Measurements from ENCODE around the gene KNL1.
A peak's percentile ranks its signal among the peaks of the same experiment; 100 is the strongest.

Gene KNL1, protein sequence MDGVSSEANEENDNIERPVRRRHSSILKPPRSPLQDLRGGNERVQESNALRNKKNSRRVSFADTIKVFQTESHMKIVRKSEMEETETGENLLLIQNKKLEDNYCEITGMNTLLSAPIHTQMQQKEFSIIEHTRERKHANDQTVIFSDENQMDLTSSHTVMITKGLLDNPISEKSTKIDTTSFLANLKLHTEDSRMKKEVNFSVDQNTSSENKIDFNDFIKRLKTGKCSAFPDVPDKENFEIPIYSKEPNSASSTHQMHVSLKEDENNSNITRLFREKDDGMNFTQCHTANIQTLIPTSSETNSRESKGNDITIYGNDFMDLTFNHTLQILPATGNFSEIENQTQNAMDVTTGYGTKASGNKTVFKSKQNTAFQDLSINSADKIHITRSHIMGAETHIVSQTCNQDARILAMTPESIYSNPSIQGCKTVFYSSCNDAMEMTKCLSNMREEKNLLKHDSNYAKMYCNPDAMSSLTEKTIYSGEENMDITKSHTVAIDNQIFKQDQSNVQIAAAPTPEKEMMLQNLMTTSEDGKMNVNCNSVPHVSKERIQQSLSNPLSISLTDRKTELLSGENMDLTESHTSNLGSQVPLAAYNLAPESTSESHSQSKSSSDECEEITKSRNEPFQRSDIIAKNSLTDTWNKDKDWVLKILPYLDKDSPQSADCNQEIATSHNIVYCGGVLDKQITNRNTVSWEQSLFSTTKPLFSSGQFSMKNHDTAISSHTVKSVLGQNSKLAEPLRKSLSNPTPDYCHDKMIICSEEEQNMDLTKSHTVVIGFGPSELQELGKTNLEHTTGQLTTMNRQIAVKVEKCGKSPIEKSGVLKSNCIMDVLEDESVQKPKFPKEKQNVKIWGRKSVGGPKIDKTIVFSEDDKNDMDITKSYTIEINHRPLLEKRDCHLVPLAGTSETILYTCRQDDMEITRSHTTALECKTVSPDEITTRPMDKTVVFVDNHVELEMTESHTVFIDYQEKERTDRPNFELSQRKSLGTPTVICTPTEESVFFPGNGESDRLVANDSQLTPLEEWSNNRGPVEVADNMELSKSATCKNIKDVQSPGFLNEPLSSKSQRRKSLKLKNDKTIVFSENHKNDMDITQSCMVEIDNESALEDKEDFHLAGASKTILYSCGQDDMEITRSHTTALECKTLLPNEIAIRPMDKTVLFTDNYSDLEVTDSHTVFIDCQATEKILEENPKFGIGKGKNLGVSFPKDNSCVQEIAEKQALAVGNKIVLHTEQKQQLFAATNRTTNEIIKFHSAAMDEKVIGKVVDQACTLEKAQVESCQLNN (N-terminal part only)

DNA sequence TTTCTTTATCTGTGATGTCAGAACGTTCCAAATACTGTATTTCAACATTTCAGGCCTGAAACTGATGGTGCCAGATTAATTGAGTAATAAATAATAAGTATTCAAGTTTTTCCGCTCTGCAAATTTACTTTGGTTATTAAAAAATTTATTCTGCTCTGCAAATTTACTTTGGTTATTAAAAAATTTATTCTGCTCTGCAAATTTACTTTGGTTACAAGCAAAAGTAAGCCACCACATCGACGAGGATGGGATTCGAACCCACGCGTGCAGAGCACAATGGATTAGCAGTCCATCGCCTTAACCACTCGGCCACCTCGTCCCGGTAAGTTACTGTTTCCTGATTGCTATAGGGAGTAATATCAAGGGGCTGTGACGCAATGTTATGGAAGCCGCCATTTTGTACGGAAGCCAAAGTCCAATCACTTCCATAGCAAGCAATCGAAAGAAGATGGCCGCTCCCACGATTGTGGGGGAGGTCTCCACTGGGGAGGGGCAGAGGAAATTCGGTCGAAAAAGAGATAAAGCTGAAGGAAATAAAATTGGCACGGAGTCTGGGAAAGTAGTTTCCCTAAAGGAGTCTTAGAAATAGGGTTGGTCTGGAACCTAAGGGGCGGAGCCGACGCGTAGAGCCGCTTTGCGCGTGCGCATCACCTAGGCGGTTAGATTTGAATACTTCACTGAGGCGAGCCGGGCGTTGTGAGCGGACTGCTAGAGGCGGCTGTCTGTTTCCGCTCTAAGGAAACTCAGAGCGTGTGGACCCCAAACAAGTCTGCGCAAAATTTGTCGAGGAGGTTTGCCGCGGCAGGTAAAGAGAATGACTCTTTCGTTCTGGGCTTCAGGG lies at the start of gene KNL1:
Gene KNL1, plus strand, starts transcription at position 662 of the 841 bp plus-strand sequence. CDS start 8,683 bp downstream, outside the sequence.
- Histone ChIP-seq H3K4me3 (ENCODE audit: low read length) (peak within 1 kb of the TSS; percentile 95), H3K27ac (ENCODE audit: low read depth, low read length) (peak within 1 kb of the TSS; percentile 94), H3K36me3 (ENCODE audit: control insufficient read depth, insufficient read depth, low read length) (no peaks in the 10 kb centered on the region), H3K4me1 (ENCODE audit: control insufficient read depth, insufficient read depth, low read length) (peaks cover 4% of the 10 kb centered on the region), H3K27me3 (ENCODE audit: control insufficient read depth, insufficient read depth, low read length) (no peaks in the 10 kb centered on the region), H3K9ac (ENCODE audit: low read length) (peak within 1 kb of the TSS; percentile 78)

DNA sequence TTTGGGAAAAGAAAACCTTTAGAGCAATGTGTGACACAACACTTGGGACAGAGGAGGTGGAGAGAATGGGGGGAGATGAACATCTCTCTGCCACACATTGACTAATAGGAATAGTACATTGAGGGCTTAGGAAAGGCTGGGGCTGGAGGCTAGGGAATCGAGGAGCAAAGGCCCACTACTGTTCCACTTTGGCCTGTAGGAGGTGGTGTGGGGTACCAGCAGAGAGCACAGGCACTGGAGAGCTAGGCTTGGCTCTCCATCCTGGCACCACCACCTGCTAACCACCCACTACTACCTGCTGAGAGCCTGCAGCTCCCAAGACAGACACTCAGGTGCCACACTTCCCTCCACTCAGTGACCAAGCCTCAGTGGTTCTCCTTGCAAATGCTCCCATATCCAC lies 48.6 kb upstream of the KNL1 start:
- Histone ChIP-seq H3K9ac (ENCODE audit: low read length) (no peak overlapping the region), H3K4me1 (ENCODE audit: control insufficient read depth, insufficient read depth, low read length) (no peaks in the 10 kb centered on the region), H3K27ac (ENCODE audit: low read depth, low read length) (no peak overlapping the region), H3K36me3 (ENCODE audit: control insufficient read depth, insufficient read depth, low read length) (no peaks in the 10 kb centered on the region), H3K27me3 (ENCODE audit: control insufficient read depth, insufficient read depth, low read length) (no peaks in the 10 kb centered on the region), H3K4me3 (ENCODE audit: low read length) (no peak overlapping the region)

DNA sequence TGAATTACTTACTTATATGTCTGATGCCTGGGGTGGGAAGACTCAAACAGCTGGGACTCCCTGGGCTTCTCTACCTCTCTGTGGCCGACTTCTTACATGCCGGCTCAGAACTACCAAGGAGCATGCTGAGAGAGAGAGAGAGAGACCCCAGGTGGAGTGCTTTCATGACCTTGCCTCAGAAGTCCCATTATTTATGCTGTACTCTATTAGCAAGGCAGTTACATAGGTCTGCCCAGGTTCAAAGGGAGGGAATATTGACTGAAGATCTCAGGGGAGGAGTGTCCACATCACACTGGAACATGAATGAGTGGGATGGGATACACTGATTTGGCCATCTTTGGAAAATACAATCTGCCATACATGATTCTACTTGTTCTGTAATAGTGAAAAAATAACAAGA lies 45.4 kb upstream of the KNL1 start:
- Histone ChIP-seq H3K9ac (ENCODE audit: low read length) (no peak overlapping the region), H3K4me3 (ENCODE audit: low read length) (no peak overlapping the region), H3K27me3 (ENCODE audit: control insufficient read depth, insufficient read depth, low read length) (no peaks in the 10 kb centered on the region), H3K27ac (ENCODE audit: low read depth, low read length) (no peak overlapping the region), H3K4me1 (ENCODE audit: control insufficient read depth, insufficient read depth, low read length) (no peaks in the 10 kb centered on the region), H3K36me3 (ENCODE audit: control insufficient read depth, insufficient read depth, low read length) (no peaks in the 10 kb centered on the region)

DNA sequence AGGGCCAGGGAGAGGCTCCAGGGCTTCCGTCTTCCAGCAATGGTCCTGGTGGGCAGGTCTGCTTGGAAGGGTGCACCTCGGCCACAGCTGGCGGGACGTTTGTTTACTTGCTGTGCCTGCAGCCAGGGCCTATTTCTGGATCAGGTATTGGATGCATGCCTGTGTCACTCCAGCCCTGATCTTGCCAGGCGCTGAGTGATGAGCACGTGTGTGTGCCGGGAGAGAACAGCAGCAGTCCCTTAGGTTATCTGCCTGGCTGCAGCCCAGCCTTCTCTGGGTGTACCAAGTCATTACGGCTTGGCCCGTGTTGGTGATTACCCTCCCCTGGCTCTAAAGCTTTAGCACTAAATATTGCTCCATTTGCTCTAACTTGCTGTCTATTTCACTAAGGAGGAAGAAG lies 44.2 kb upstream of the KNL1 start:
- Histone ChIP-seq H3K4me1 (ENCODE audit: control insufficient read depth, insufficient read depth, low read length) (no peaks in the 10 kb centered on the region), H3K36me3 (ENCODE audit: control insufficient read depth, insufficient read depth, low read length) (no peaks in the 10 kb centered on the region), H3K27ac (ENCODE audit: low read depth, low read length) (no peak overlapping the region), H3K4me3 (ENCODE audit: low read length) (no peak overlapping the region), H3K27me3 (ENCODE audit: control insufficient read depth, insufficient read depth, low read length) (no peaks in the 10 kb centered on the region), H3K9ac (ENCODE audit: low read length) (no peak overlapping the region)

DNA sequence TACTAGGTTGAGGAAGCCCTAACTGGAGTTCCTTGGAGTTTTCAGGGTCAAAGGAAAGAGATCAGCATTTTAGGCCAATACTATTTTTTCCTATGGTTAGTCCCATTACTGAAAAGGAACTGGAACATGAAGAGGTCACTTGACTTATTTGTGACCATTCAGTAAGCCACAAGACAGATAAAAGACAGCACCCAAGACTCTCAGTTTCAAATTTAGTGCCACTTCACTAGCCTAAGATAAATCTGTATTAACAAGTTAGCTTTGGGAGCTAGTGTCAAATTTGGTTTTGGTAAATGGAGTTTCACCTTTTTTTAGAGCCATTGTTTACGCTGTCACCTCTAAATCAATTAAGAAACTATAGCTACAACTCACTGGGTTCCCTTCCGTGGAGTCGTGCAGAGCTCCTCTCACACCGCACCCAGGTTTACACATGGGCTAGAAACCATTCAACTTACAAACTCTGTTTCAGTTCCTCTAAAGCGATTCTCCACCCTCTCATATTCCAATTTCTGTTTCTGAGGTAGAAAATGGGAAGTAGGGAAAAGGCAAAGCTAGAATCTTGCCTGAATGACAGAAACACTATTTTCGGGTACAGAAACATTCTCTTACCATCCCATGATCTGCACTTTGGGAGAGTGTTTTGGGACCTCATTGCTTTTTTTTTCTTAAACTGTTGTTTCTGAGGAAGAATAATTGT lies 43.6 kb upstream of the KNL1 start:
- no peak overlapping the region for H3K4me3 ChIP-seq (ENCODE audit: low read length)
- H3K27me3 ChIP-seq (ENCODE audit: control insufficient read depth, insufficient read depth, low read length) = no peaks in the 10 kb centered on the region
- no peaks in the 10 kb centered on the region for H3K4me1 ChIP-seq (ENCODE audit: control insufficient read depth, insufficient read depth, low read length)
- H3K9ac ChIP-seq (ENCODE audit: low read length) = no peak overlapping the region
- no peaks in the 10 kb centered on the region for H3K36me3 ChIP-seq (ENCODE audit: control insufficient read depth, insufficient read depth, low read length)
- no peak overlapping the region for H3K27ac ChIP-seq (ENCODE audit: low read depth, low read length)

DNA sequence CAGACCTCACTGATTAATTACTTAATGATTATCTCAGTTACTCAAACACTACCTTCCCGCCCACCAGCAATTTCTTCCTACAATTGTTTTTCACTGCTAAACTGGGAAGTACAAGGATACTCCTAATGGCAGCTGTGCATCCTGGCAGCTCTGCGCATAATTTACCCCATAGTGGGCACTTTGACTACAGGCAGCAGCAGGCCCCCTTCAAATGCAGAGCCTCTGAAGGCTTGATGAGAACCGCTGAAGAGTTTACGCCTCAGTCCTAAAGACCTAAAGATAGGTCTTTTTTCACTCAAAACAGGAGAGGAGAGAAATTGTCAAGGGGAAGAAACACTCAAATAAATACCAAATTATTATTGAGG lies 39.9 kb upstream of the KNL1 start:
- H3K4me3 ChIP-seq (ENCODE audit: low read length) = no peak overlapping the region
- no peak overlapping the region for H3K9ac ChIP-seq (ENCODE audit: low read length)
- peaks cover 5% of the 10 kb centered on the region for H3K36me3 ChIP-seq (ENCODE audit: control insufficient read depth, insufficient read depth, low read length)
- no peaks in the 10 kb centered on the region for H3K27me3 ChIP-seq (ENCODE audit: control insufficient read depth, insufficient read depth, low read length)
- H3K27ac ChIP-seq (ENCODE audit: low read depth, low read length) = no peak overlapping the region
- no peaks in the 10 kb centered on the region for H3K4me1 ChIP-seq (ENCODE audit: control insufficient read depth, insufficient read depth, low read length)

DNA sequence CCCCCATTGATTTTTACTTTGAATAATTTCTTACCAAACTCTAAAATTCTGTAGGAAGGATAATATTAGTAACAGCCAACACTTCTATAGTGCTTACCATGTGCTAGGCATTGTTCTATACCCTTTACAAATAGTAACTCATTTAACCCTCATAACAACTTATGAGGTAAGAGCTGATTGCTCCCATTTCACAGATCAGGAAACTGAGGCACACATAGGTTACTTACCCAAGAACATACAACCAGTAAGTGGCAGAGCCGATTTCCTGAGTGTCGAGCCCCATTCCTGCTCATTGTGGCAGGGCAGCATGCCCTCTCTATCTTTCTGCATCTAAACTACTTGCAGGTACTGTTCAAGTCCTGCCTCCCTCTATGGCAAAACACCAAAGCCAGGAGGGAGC lies 38.2 kb upstream of the KNL1 start:
- Histone ChIP-seq H3K4me3 (ENCODE audit: low read length) (no peak overlapping the region), H3K27me3 (ENCODE audit: control insufficient read depth, insufficient read depth, low read length) (no peaks in the 10 kb centered on the region), H3K36me3 (ENCODE audit: control insufficient read depth, insufficient read depth, low read length) (peaks cover 5% of the 10 kb centered on the region), H3K4me1 (ENCODE audit: control insufficient read depth, insufficient read depth, low read length) (no peaks in the 10 kb centered on the region), H3K27ac (ENCODE audit: low read depth, low read length) (no peak overlapping the region), H3K9ac (ENCODE audit: low read length) (no peak overlapping the region)

DNA sequence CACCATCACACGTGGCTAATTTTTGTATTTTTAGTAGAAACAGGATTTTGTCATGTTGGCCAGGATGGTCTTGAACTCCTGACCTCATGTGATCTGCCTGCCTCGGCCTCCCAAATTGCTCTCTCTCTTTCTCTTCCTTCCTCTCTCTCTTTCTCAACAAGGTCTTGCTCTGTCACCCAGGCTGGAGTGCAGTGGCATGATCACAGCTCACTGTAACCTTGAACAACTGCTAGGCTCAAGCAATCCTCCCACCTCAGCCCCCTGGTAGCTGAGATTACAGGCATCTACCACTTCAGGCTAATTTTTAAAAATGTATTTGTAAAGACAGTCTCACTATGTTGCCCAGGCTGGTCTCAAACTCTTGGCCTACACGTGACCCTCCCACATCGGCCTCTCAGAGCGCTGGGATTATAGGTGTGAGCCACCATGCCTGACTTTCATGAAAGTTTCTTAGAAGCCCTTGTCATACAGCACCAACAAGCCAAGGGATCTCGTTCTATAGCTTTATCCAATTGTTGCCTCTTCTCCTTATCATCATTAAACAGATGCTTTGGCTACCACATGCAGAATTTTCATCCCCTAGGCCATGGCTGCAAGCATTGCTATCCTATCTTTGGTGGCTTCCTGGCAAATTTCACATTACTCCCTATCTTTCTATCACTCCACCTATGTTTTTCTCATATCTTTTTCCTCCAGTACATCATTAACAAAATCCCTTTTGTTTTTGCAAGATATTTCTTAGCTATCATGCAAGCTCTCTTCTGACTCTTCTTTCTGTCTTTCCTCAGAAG lies 34.9 kb upstream of the KNL1 start:
- H3K4me3 ChIP-seq (ENCODE audit: low read length) = no peak overlapping the region

DNA sequence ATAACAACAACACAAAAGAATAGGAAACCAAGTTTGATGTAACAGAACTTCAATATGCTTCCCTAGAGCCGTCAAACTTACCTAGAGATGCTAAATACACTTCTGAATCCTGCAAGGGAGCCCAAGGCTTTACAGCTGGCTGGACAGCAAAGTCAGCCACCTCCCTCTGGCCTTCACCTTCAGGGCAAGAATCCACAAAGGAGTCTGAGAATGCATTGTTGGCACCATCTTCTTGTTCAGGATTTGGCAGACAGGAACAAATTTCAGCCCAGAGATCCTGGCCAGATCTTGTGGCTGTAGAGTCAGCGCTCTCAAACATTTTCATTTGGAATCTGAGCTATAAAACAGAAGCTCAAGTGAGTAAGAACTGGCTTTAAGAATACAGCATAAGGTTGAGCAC lies 31.4 kb upstream of the KNL1 start:
- no peaks in the 10 kb centered on the region for H3K27me3 ChIP-seq (ENCODE audit: control insufficient read depth, insufficient read depth, low read length)
- no peak overlapping the region for H3K4me3 ChIP-seq (ENCODE audit: low read length)
- H3K27ac ChIP-seq (ENCODE audit: low read depth, low read length) = no peak overlapping the region
- H3K9ac ChIP-seq (ENCODE audit: low read length) = no peak overlapping the region
- H3K36me3 ChIP-seq (ENCODE audit: control insufficient read depth, insufficient read depth, low read length) = peaks cover 3% of the 10 kb centered on the region
- peaks cover 3% of the 10 kb centered on the region for H3K4me1 ChIP-seq (ENCODE audit: control insufficient read depth, insufficient read depth, low read length)

More for the DNA sequence above, 34.9 kb upstream of the KNL1 start:
- Histone ChIP-seq H3K27ac (ENCODE audit: low read depth, low read length) (no peak overlapping the region), H3K36me3 (ENCODE audit: control insufficient read depth, insufficient read depth, low read length) (peaks cover 7% of the 10 kb centered on the region), H3K4me1 (ENCODE audit: control insufficient read depth, insufficient read depth, low read length) (no peaks in the 10 kb centered on the region), H3K27me3 (ENCODE audit: control insufficient read depth, insufficient read depth, low read length) (no peaks in the 10 kb centered on the region), H3K9ac (ENCODE audit: low read length) (no peak overlapping the region)

DNA sequence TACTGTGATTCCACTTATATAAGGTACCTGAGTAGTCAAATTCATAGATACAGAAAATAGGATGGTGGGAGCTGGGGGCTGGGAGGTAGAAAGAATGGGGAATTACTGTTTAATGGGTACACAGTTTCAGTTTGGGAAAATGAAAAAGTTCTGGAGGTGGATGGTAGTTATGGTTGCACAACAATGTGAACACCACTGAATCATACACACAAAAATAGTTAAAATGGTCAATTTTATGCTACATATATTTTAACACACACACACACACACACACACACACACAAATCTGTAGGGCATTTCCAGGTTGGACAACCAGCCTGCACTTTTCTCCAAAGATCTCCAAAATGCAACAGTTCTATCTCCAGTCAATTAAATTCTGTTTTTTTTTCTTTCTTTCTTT lies 30.6 kb upstream of the KNL1 start:
- Histone ChIP-seq H3K27ac (ENCODE audit: low read depth, low read length) (no peak overlapping the region), H3K27me3 (ENCODE audit: control insufficient read depth, insufficient read depth, low read length) (no peaks in the 10 kb centered on the region), H3K36me3 (ENCODE audit: control insufficient read depth, insufficient read depth, low read length) (peaks cover 3% of the 10 kb centered on the region), H3K4me1 (ENCODE audit: control insufficient read depth, insufficient read depth, low read length) (peaks cover 3% of the 10 kb centered on the region), H3K9ac (ENCODE audit: low read length) (no peak overlapping the region), H3K4me3 (ENCODE audit: low read length) (no peak overlapping the region)
